Naive B cell (primary cell): ENCODE measurements around the gene BPTF. TPM values are rescaled to one million over a fixed set of nuclear protein-coding genes. Genes with fewer than 3 reads are reported as not detected.
"Not testable (repeated sequence)": the region's sequence is repeated elsewhere in the genome, so short reads cannot be mapped to it uniquely, and the experiment has no call there.

ENCODE experiments used
- ATAC-seq, 2 donors: fragments of 150-1000 bp; cut with Tn5 transposase; 2 replicates each; pipeline ENCODE4 v1.10.0; 2021; ENCODE audit warnings: low read depth in 2 of 2, mild to moderate bottlenecking in 2 of 2, moderate library complexity in 2 of 2
- DNase-seq: peaks from one replicate; pipeline ENCODE4 v3.0.0; 2022
- H3K27ac Mint-ChIP-seq, 6 donors: one replicate each; pipeline ENCODE4 v1.8.0; 2020 to 2022; ENCODE audit warnings: mild to moderate bottlenecking in 6 of 6, mixed read lengths in 6 of 6, moderate library complexity in 5 of 6, inconsistent platforms in 2 of 6
- H3K27me3 Mint-ChIP-seq, 3 donors: one replicate each; pipeline ENCODE4 v1.8.0; 2021 to 2022; ENCODE audit warnings: mixed read lengths in 3 of 3, mild to moderate bottlenecking in 1 of 3
- H3K36me3 Mint-ChIP-seq, 2 donors: one replicate each; pipeline ENCODE4 v1.8.0; 2020 to 2022; ENCODE audit warnings: mixed read lengths in 2 of 2, inconsistent platforms in 1 of 2, mild to moderate bottlenecking in 1 of 2
- H3K4me1 Mint-ChIP-seq, 3 donors: one replicate each; pipeline ENCODE4 v1.8.0; 2020 to 2022; ENCODE audit warnings: mixed read lengths in 3 of 3, inconsistent platforms in 1 of 3, mild to moderate bottlenecking in 1 of 3, moderate library complexity in 1 of 3
- H3K4me3 Mint-ChIP-seq, 8 donors: one replicate each; pipeline ENCODE4 v1.8.0; 2020 to 2022; ENCODE audit warnings: mild to moderate bottlenecking in 8 of 8, mixed read lengths in 8 of 8, moderate library complexity in 8 of 8, inconsistent platforms in 2 of 8
- H3K9me3 Mint-ChIP-seq, 7 donors: one replicate each; pipeline ENCODE4 v1.8.0; 2020 to 2022; ENCODE audit warnings: mixed read lengths in 7 of 7, mild to moderate bottlenecking in 5 of 7, inconsistent platforms in 2 of 7, moderate library complexity in 1 of 7
- polyA plus RNA-seq, 6 donors: library from polyadenylated mRNA; unstranded; fragments of 300-500 nt; fragmentation: Illumina TruSeq; gene quantifications; one replicate each; pipeline ENCODE4 v1.2.3, GENCODE V29; 2021; ENCODE audit warnings: low read depth in 6 of 6

BPTF gene
- polyA plus RNA-seq, 6 donors from 2014 or later: 13.0 to 41.5 (median 14.6) TPM

GRCh38 chr17:67821871-67822367, 3.4 kb upstream of the BPTF start:
- peaks cover 15 to 66% (median 30%) of the 10 kb centered on the region in 3 donors for H3K4me1 Mint-ChIP-seq
- H3K27ac Mint-ChIP-seq: no peak overlapping the region
- H3K9me3 Mint-ChIP-seq: no peaks in the 10 kb centered on the region
- ATAC-seq: no peak
- H3K4me3 Mint-ChIP-seq: peak overlapping the region in 1 of 8 donors; percentile 96
- DNase-seq: no peak
- H3K27me3 Mint-ChIP-seq: no peaks in the 10 kb centered on the region
- no peaks in the 10 kb centered on the region for H3K36me3 Mint-ChIP-seq

- peak; percentile 66 for DNase-seq
- H3K27me3 Mint-ChIP-seq, H3K9me3 Mint-ChIP-seq, H3K36me3 Mint-ChIP-seq: not testable (repeated sequence)
- Mint-ChIP-seq H3K27ac (peak overlapping the region; percentile 97 to 99 (median 98)), H3K4me1 (peaks cover 26 to 65% (median 49%) of the 10 kb centered on the region in 3 donors), H3K4me3 (peak overlapping the region; percentile 92 to 99 (median 98))
- peak; percentile 58 to 60 for ATAC-seq
Measured at GRCh38 chr17:67825627-67826601, 611 bp downstream of the BPTF start.

GRCh38 chr17:67829331-67829730, 4.0 kb downstream of the BPTF start:
- H3K4me1 Mint-ChIP-seq: peaks cover 41 to 73% (median 64%) of the 10 kb centered on the region in 3 donors
- peak overlapping the region; percentile 16 to 79 (median 36) for H3K27ac Mint-ChIP-seq
- ATAC-seq (no peak), DNase-seq (no peak)
- peaks cover 0 to 4% of the 10 kb centered on the region in 2 donors for H3K36me3 Mint-ChIP-seq
- no peaks in the 10 kb centered on the region for H3K27me3 Mint-ChIP-seq
- peak overlapping the region; percentile 77 to 99 (median 92) for H3K4me3 Mint-ChIP-seq
- no peaks in the 10 kb centered on the region for H3K9me3 Mint-ChIP-seq

- peaks cover 0 to 4% of the 10 kb centered on the region in 2 donors for H3K36me3 Mint-ChIP-seq
- no peak for DNase-seq
- H3K27me3 Mint-ChIP-seq: no peaks in the 10 kb centered on the region
- H3K27ac Mint-ChIP-seq: peak overlapping the region in 3 of 6 donors; percentile 81 to 85 (median 83)
- H3K9me3 Mint-ChIP-seq: no peaks in the 10 kb centered on the region
- no peak for ATAC-seq
- peaks cover 52 to 80% (median 64%) of the 10 kb centered on the region in 3 donors for H3K4me1 Mint-ChIP-seq
- H3K4me3 Mint-ChIP-seq: peak overlapping the region in 2 of 8 donors; percentile 5 to 84
Measured at GRCh38 chr17:67830440-67830839, 5.1 kb downstream of the BPTF start.

- no peak for DNase-seq
- Mint-ChIP-seq H3K4me1 (peaks cover 52 to 87% (median 72%) of the 10 kb centered on the region in 3 donors), H3K36me3 (peaks cover 0 to 4% of the 10 kb centered on the region in 2 donors), H3K4me3 (peak overlapping the region in 2 of 8 donors; percentile 18 to 26), H3K9me3 (no peaks in the 10 kb centered on the region), H3K27me3 (no peaks in the 10 kb centered on the region), H3K27ac (peak overlapping the region; percentile 17 to 83 (median 64))
- ATAC-seq: no peak
Measured at GRCh38 chr17:67831268-67831667, 6.0 kb downstream of the BPTF start.

GRCh38 chr17:67833134-67833533, 7.8 kb downstream of the BPTF start:
- Mint-ChIP-seq H3K27me3 (no peaks in the 10 kb centered on the region), H3K4me1 (peaks cover 55 to 90% (median 79%) of the 10 kb centered on the region in 3 donors), H3K9me3 (no peaks in the 10 kb centered on the region), H3K36me3 (peaks cover 0 to 4% of the 10 kb centered on the region in 2 donors), H3K27ac (no peak overlapping the region), H3K4me3 (no peak overlapping the region)
- no peak for ATAC-seq
- no peak for DNase-seq

GRCh38 chr17:67833946-67834631, 8.8 kb downstream of the BPTF start:
- Mint-ChIP-seq H3K4me1 (peaks cover 51 to 87% (median 77%) of the 10 kb centered on the region in 3 donors), H3K4me3 (peak overlapping the region in 1 of 8 donors; percentile 20), H3K9me3 (no peaks in the 10 kb centered on the region), H3K27ac (peak overlapping the region in 4 of 6 donors; percentile 24 to 80 (median 68)), H3K27me3 (no peaks in the 10 kb centered on the region), H3K36me3 (peaks cover 0 to 4% of the 10 kb centered on the region in 2 donors)
- no peak for ATAC-seq
- DNase-seq: no peak

GRCh38 chr17:67834634-67835033, 9.3 kb downstream of the BPTF start:
- Mint-ChIP-seq H3K9me3 (no peaks in the 10 kb centered on the region), H3K27ac (peak overlapping the region in 3 of 6 donors; percentile 18 to 59 (median 55)), H3K36me3 (peaks cover 0 to 4% of the 10 kb centered on the region in 2 donors), H3K4me3 (peak overlapping the region in 1 of 8 donors; percentile 5), H3K27me3 (no peaks in the 10 kb centered on the region), H3K4me1 (peaks cover 48 to 84% (median 74%) of the 10 kb centered on the region in 3 donors)
- ATAC-seq (no peak), DNase-seq (no peak)

- H3K36me3 Mint-ChIP-seq: peaks cover 0 to 4% of the 10 kb centered on the region in 2 donors
- H3K27ac Mint-ChIP-seq: peak overlapping the region in 1 of 6 donors; percentile 75
- H3K4me3 Mint-ChIP-seq: peak overlapping the region in 1 of 8 donors; percentile 36
- ATAC-seq (no peak), DNase-seq (no peak)
- no peaks in the 10 kb centered on the region for H3K27me3 Mint-ChIP-seq
- H3K9me3 Mint-ChIP-seq: no peaks in the 10 kb centered on the region
- peaks cover 43 to 85% (median 72%) of the 10 kb centered on the region in 3 donors for H3K4me1 Mint-ChIP-seq
Measured at GRCh38 chr17:67836205-67836987, 11.1 kb downstream of the BPTF start.

- peak overlapping the region in 2 of 6 donors; percentile 37 to 44 for H3K27ac Mint-ChIP-seq
- no peaks in the 10 kb centered on the region for H3K27me3 Mint-ChIP-seq
- H3K4me3 Mint-ChIP-seq: peak overlapping the region in 2 of 8 donors; percentile 40 to 53
- no peaks in the 10 kb centered on the region for H3K9me3 Mint-ChIP-seq
- DNase-seq: no peak
- no peak for ATAC-seq
- peaks cover 46 to 87% (median 74%) of the 10 kb centered on the region in 3 donors for H3K4me1 Mint-ChIP-seq
- peaks cover 0 to 4% of the 10 kb centered on the region in 2 donors for H3K36me3 Mint-ChIP-seq
Measured at GRCh38 chr17:67837965-67838364, 12.7 kb downstream of the BPTF start.

GRCh38 chr17:67838538-67838937, 13.2 kb downstream of the BPTF start:
- no peak for DNase-seq
- Mint-ChIP-seq H3K9me3 (no peaks in the 10 kb centered on the region), H3K4me1 (peaks cover 42 to 82% (median 69%) of the 10 kb centered on the region in 3 donors), H3K27ac (peak overlapping the region in 2 of 6 donors; percentile 11 to 44), H3K4me3 (peak overlapping the region in 2 of 8 donors; percentile 10 to 53), H3K27me3 (no peaks in the 10 kb centered on the region), H3K36me3 (peaks cover 0 to 4% of the 10 kb centered on the region in 2 donors)
- no peak for ATAC-seq

- no peak for DNase-seq
- no peaks in the 10 kb centered on the region for H3K27me3 Mint-ChIP-seq
- peaks cover 28 to 60% (median 58%) of the 10 kb centered on the region in 3 donors for H3K4me1 Mint-ChIP-seq
- H3K27ac Mint-ChIP-seq: peak overlapping the region in 2 of 6 donors; percentile 56 to 66
- ATAC-seq: no peak
- no peaks in the 10 kb centered on the region for H3K9me3 Mint-ChIP-seq
- H3K36me3 Mint-ChIP-seq: no peaks in the 10 kb centered on the region
- H3K4me3 Mint-ChIP-seq: no peak overlapping the region
Measured at GRCh38 chr17:67841992-67842391, 16.7 kb downstream of the BPTF start.
